Stimulated activated CD4-positive, alpha-beta T cell treated with anti-CD3 and anti-CD28 coated beads, Interleukin-1b, Interleukin-23, amount 100 ng/mL, for 48 hours (primary cell): Measurements from ENCODE around the gene TTBK1.
"Not testable (repeated sequence)": the region's sequence is repeated elsewhere in the genome, so short reads cannot be mapped to it uniquely, and the experiment has no call there.

Experiments
- DNase-seq: peaks from one replicate; pipeline ENCODE4 v3.0.0-alpha.2; 2020

Gene TTBK1

GRCh38 chr6:43290905-43291355 is 47.6 kb downstream of the TTBK1 start:
- DNase-seq, result no peak

- no peak for DNase-seq
Measured at GRCh38 chr6:43291708-43292107, 48.4 kb downstream of the TTBK1 start.

- no peak for DNase-seq
Measured at GRCh38 chr6:43292341-43292740, 49.1 kb downstream of the TTBK1 start.

- no peak for DNase-seq
Measured at GRCh38 chr6:43292763-43293318, 49.6 kb downstream of the TTBK1 start.

GRCh38 chr6:43293698-43294097 is 50.4 kb downstream of the TTBK1 start:
- DNase-seq, result no peak

- no peak for DNase-seq
Measured at GRCh38 chr6:43294536-43294935, 51.3 kb downstream of the TTBK1 start.

- no peak for DNase-seq
Measured at GRCh38 chr6:43295456-43295855, 52.2 kb downstream of the TTBK1 start.

- no peak for DNase-seq
Measured at GRCh38 chr6:43296780-43297497, 53.7 kb downstream of the TTBK1 start.

GRCh38 chr6:43297644-43298564 is 54.6 kb downstream of the TTBK1 start, which contains the start of gene SLC22A7:
Gene SLC22A7 (plus strand): TSS chr6:43298260. CDS start chr6:43298359, 99 bp downstream.
- DNase-seq, result no peak

GRCh38 chr6:43298565-43299337 is 55.5 kb downstream of the TTBK1 start:
- no peak for DNase-seq

- DNase-seq, result no peak
Measured at GRCh38 chr6:43299338-43300293, 56.3 kb downstream of the TTBK1 start.

GRCh38 chr6:43301081-43301870 is 58.0 kb downstream of the TTBK1 start:
- no peak for DNase-seq

- no peak for DNase-seq
Measured at GRCh38 chr6:43302126-43302525, 58.8 kb downstream of the TTBK1 start.

- DNase-seq, result not testable (repeated sequence)
Measured at GRCh38 chr6:43303006-43303405, 59.7 kb downstream of the TTBK1 start.

GRCh38 chr6:43303751-43304331 is 60.6 kb downstream of the TTBK1 start:
- no peak for DNase-seq

GRCh38 chr6:43304361-43304760 is 61.1 kb downstream of the TTBK1 start:
- no peak for DNase-seq

- DNase-seq, result no peak
Measured at GRCh38 chr6:43304882-43305281, 61.6 kb downstream of the TTBK1 start.

GRCh38 chr6:43306086-43306485 is 62.8 kb downstream of the TTBK1 start:
- DNase-seq, result no peak

GRCh38 chr6:43307451-43308100 is 64.3 kb downstream of the TTBK1 start:
- no peak for DNase-seq
